Astrocyte (in vitro differentiated cells and primary cell): ENCODE measurements around the gene KCNIP2. TPM values are rescaled to one million over a fixed set of nuclear protein-coding genes. Genes with fewer than 3 reads are reported as not detected.

Source experiments
- DNase-seq: peaks from one replicate; pipeline ENCODE4 v3.0.0-alpha.2; 2010; ENCODE audit warnings: low read depth
- FAIRE-seq: peaks from 2 replicates; lab custom pipeline; 2011; peaks lifted over from hg19 to GRCh38; lab: Jason Lieb, UNC
- H2AFZ ChIP-seq: 2 replicates; pipeline ENCODE4 v1.6.0; 2012; ENCODE audit warnings: low read depth, low read length, inconsistent platforms
- H3K27ac ChIP-seq: 2 replicates; pipeline ENCODE4 v1.5.1; 2011; ENCODE audit warnings: low read depth, low read length, inconsistent platforms
- H3K27me3 ChIP-seq: 2 replicates; pipeline ENCODE4 v1.6.0; 2011; ENCODE audit warnings: low read length, inconsistent platforms; ENCODE audit not compliant: insufficient read depth
- H3K36me3 ChIP-seq: 2 replicates; pipeline ENCODE4 v1.5.1; 2011; ENCODE audit warnings: low read length, inconsistent platforms; ENCODE audit not compliant: insufficient read depth
- H3K4me1 ChIP-seq: 2 replicates; pipeline ENCODE4 v1.5.1; 2011; ENCODE audit warnings: low read length, inconsistent platforms; ENCODE audit not compliant: insufficient read depth
- H3K4me2 ChIP-seq: 2 replicates; pipeline ENCODE4 v1.6.0; 2012; ENCODE audit warnings: low read length, inconsistent platforms
- H3K4me3 ChIP-seq: 2 replicates; pipeline ENCODE4 v1.5.1; 2011; ENCODE audit warnings: low read depth, mild to moderate bottlenecking, low read length, inconsistent platforms; ENCODE audit not compliant: insufficient read depth
- H3K79me2 ChIP-seq: 2 replicates; pipeline ENCODE4 v1.6.0; 2012; ENCODE audit warnings: mild to moderate bottlenecking, low read length, inconsistent platforms; ENCODE audit not compliant: insufficient read depth
- H3K9ac ChIP-seq: 2 replicates; pipeline ENCODE4 v1.6.0; 2012; ENCODE audit warnings: mild to moderate bottlenecking, low read length, inconsistent platforms
- H3K9me3 ChIP-seq: 2 replicates; pipeline ENCODE4 v1.5.1; 2012; ENCODE audit warnings: low read depth, mild to moderate bottlenecking, low read length, inconsistent platforms; ENCODE audit not compliant: insufficient read depth
- H4K20me1 ChIP-seq: 2 replicates; pipeline ENCODE4 v1.6.0; 2012; ENCODE audit warnings: low read length, inconsistent platforms; ENCODE audit not compliant: insufficient read depth
- H3K27ac Mint-ChIP-seq: one replicate; pipeline ENCODE4 v1.8.0; 2021; ENCODE audit warnings: mild to moderate bottlenecking, mixed read lengths; ENCODE audit not compliant: unreplicated experiment
- H3K27me3 Mint-ChIP-seq: one replicate; pipeline ENCODE4 v1.8.0; 2021; ENCODE audit warnings: low read depth, mixed read lengths; ENCODE audit not compliant: unreplicated experiment
- H3K36me3 Mint-ChIP-seq: one replicate; pipeline ENCODE4 v1.8.0; 2021; ENCODE audit warnings: low read depth, mixed read lengths; ENCODE audit not compliant: unreplicated experiment
- H3K4me1 Mint-ChIP-seq: one replicate; pipeline ENCODE4 v1.8.0; 2021; ENCODE audit warnings: low read depth, mixed read lengths; ENCODE audit not compliant: unreplicated experiment
- H3K4me3 Mint-ChIP-seq: one replicate; pipeline ENCODE4 v1.8.0; 2021; ENCODE audit warnings: mild to moderate bottlenecking, moderate library complexity, mixed read lengths; ENCODE audit not compliant: unreplicated experiment
- H3K9me3 Mint-ChIP-seq: one replicate; pipeline ENCODE4 v1.8.0; 2021; ENCODE audit warnings: mild to moderate bottlenecking, mixed read lengths; ENCODE audit not compliant: unreplicated experiment
- EZH2 ChIP-seq: IDR thresholded peaks from 2 replicates; pipeline ENCODE4 v1.6.1; 2012; ENCODE audit warnings: mild to moderate bottlenecking, low read length, inconsistent platforms; ENCODE audit not compliant: insufficient read depth
- total RNA-seq: library from RNA; stranded (reverse); gene quantifications from 2 replicates; pipeline ENCODE4 v1.2.1, GENCODE V29; 2021
- TF ChIP-seq, protein P1 (sequence below): IDR thresholded peaks from 2 replicates; pipeline ENCODE4 v1.5.1; 2011; ENCODE audit warnings: low read depth, mild to moderate bottlenecking, inconsistent platforms, low read length, moderate library complexity; ENCODE audit not compliant: insufficient read depth

KCNIP2 gene
- total RNA-seq, 1 donor from 2014 or later: 2.5 TPM

GRCh38 chr10:101779544-101780186 lies 63.9 kb downstream of the KCNIP2 start:
- Histone ChIP-seq H3K79me2 (peaks cover 14% of the 10 kb centered on the region), H3K9me3 (no peaks in the 10 kb centered on the region), H4K20me1 (peaks cover 58% of the 10 kb centered on the region), H3K4me1 (peaks cover 33% of the 10 kb centered on the region), H2AFZ (no peak overlapping the region), H3K36me3 (peaks cover 4% of the 10 kb centered on the region), H3K27me3 (peaks cover 36% of the 10 kb centered on the region), H3K4me3 (peak overlapping the region; percentile 40), H3K27ac (no peak overlapping the region), H3K4me2 (peak overlapping the region; percentile 84), H3K9ac (no peak overlapping the region)
- Mint-ChIP-seq H3K27ac (no peak overlapping the region), H3K36me3 (peaks cover 6% of the 10 kb centered on the region), H3K9me3 (no peaks in the 10 kb centered on the region), H3K4me1 (peaks cover 12% of the 10 kb centered on the region), H3K27me3 (peaks cover 22% of the 10 kb centered on the region), H3K4me3 (no peak overlapping the region)
- peak; percentile 19 for TF ChIP-seq EZH2
- TF ChIP-seq, protein P1, sequence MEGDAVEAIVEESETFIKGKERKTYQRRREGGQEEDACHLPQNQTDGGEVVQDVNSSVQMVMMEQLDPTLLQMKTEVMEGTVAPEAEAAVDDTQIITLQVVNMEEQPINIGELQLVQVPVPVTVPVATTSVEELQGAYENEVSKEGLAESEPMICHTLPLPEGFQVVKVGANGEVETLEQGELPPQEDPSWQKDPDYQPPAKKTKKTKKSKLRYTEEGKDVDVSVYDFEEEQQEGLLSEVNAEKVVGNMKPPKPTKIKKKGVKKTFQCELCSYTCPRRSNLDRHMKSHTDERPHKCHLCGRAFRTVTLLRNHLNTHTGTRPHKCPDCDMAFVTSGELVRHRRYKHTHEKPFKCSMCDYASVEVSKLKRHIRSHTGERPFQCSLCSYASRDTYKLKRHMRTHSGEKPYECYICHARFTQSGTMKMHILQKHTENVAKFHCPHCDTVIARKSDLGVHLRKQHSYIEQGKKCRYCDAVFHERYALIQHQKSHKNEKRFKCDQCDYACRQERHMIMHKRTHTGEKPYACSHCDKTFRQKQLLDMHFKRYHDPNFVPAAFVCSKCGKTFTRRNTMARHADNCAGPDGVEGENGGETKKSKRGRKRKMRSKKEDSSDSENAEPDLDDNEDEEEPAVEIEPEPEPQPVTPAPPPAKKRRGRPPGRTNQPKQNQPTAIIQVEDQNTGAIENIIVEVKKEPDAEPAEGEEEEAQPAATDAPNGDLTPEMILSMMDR: peak; percentile 43
- DNase-seq: peak; percentile 25
- no peak for FAIRE-seq

- peak overlapping the region; percentile 75 for H3K4me3 Mint-ChIP-seq
- DNase-seq: peak; percentile 21
- Histone ChIP-seq H3K9me3 (no peaks in the 10 kb centered on the region), H3K27ac (no peak overlapping the region), H3K4me2 (peak overlapping the region; percentile 84), H3K79me2 (peaks cover 14% of the 10 kb centered on the region), H3K9ac (peak overlapping the region; percentile 12), H3K27me3 (peaks cover 43% of the 10 kb centered on the region), H3K36me3 (no peaks in the 10 kb centered on the region), H3K4me3 (peak overlapping the region; percentile 40), H2AFZ (peak overlapping the region; percentile 32), H4K20me1 (peaks cover 51% of the 10 kb centered on the region), H3K4me1 (peaks cover 31% of the 10 kb centered on the region)
- TF ChIP-seq, protein P1: no peak
- peak; percentile 55 for TF ChIP-seq EZH2
- H3K36me3 Mint-ChIP-seq: peaks cover 6% of the 10 kb centered on the region
- H3K27me3 Mint-ChIP-seq: peaks cover 29% of the 10 kb centered on the region
- H3K9me3 Mint-ChIP-seq: no peaks in the 10 kb centered on the region
- FAIRE-seq: no peak
- H3K4me1 Mint-ChIP-seq: peaks cover 7% of the 10 kb centered on the region
- H3K27ac Mint-ChIP-seq: no peak overlapping the region
Observed at GRCh38 chr10:101778781-101779543, 64.6 kb downstream of the KCNIP2 start.
